ENCODE measurements around the gene PAPLN.

Gene PAPLN

GRCh38 chr14:73254247-73255004, 17.1 kb downstream of the PAPLN start:
- peaks cover 3% of the 10 kb centered on the region for H3K4me1 Mint-ChIP-seq
- CTCF ChIA-PET = no interaction called here

GRCh38 chr14:73255005-73255400, 17.7 kb downstream of the PAPLN start:
- CTCF ChIA-PET = no interaction called here
- peaks cover 10% of the 10 kb centered on the region for H3K27me3 Mint-ChIP-seq
- no peak overlapping the region for H3K27ac Mint-ChIP-seq
- H3K4me1 Mint-ChIP-seq = no peaks in the 10 kb centered on the region
- DNase-seq = no peak
- no peak overlapping the region for H3K4me3 Mint-ChIP-seq
- H3K36me3 Mint-ChIP-seq = no peaks in the 10 kb centered on the region
- H3K9me3 Mint-ChIP-seq = no peaks in the 10 kb centered on the region

More at GRCh38 chr14:73254247-73255004, 17.1 kb downstream of the PAPLN start:
- H3K4me3 Mint-ChIP-seq = no peak overlapping the region
- no peaks in the 10 kb centered on the region for H3K9me3 Mint-ChIP-seq
- no peak for DNase-seq
- no peaks in the 10 kb centered on the region for H3K36me3 Mint-ChIP-seq
- H3K27ac Mint-ChIP-seq = no peak overlapping the region
- H3K27me3 Mint-ChIP-seq = peaks cover 12% of the 10 kb centered on the region

DNA sequence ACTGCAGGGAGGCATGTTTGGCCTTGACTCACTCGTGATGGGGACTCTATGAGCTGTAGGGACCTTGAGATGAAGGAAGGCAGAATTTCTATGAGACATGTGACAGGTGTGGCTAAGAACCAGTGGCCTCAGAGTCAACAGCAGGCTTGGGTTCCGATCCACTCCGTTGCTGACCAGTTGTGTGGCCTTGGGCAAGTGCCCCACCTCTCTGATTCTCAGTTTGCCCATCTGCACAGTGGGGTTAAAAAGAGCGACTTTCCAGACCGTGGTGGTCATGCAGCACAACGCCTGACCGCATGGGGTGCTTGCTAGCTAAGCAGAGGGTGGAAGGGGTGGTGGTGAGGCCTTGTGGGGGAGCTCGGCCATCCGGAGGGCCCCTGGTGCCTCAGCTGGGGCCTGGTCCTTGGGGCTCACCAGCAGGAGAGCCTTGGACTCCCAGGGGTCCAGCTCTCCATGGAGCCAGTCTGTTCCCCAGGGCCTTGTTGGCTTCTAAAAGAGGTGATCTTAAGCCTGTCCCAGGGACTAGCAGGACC, 18.5 kb downstream of the PAPLN start:
- no peak for DNase-seq
- no peak overlapping the region for H3K27ac Mint-ChIP-seq
- no peaks in the 10 kb centered on the region for H3K9me3 Mint-ChIP-seq
- CTCF ChIA-PET = no interaction called here
- peaks cover 5% of the 10 kb centered on the region for H3K27me3 Mint-ChIP-seq
- no peaks in the 10 kb centered on the region for H3K4me1 Mint-ChIP-seq
- no peaks in the 10 kb centered on the region for H3K36me3 Mint-ChIP-seq
- no peak overlapping the region for H3K4me3 Mint-ChIP-seq

DNA sequence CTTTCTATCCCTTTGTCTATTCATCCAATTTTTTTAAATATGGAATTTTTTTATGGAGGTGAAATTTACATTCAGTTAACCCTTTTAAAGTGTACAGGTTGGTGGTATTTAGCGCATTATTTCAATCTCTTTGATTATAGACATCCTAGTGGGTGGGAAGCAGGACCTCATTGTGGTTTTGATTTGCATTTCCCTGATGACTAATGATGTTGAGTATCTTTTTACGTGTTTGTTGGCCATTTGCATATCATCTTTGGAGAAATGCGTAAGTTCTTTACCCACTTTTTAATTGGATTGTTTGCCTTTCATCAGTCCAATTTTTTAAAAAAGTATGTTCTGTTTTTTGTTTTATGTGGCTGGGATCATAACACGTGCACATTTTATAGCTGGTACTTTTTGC, 20.8 kb downstream of the PAPLN start:
- Mint-ChIP-seq H3K4me3 (no peak overlapping the region), H3K4me1 (no peaks in the 10 kb centered on the region), H3K27ac (no peak overlapping the region), H3K9me3 (no peaks in the 10 kb centered on the region), H3K27me3 (peaks cover 5% of the 10 kb centered on the region), H3K36me3 (no peaks in the 10 kb centered on the region)
- CTCF ChIA-PET = no interaction called here
- DNase-seq = no peak

- CTCF ChIA-PET = no interaction called here
- peak; percentile 12 for DNase-seq
Measured at GRCh38 chr14:73258845-73259611, 21.7 kb downstream of the PAPLN start.

GRCh38 chr14:73259837-73260236, 22.5 kb downstream of the PAPLN start:
- peak; percentile 3 for DNase-seq
- Mint-ChIP-seq H3K4me1 (no peaks in the 10 kb centered on the region), H3K4me3 (no peak overlapping the region), H3K9me3 (no peaks in the 10 kb centered on the region), H3K27me3 (peaks cover 13% of the 10 kb centered on the region), H3K36me3 (no peaks in the 10 kb centered on the region), H3K27ac (no peak overlapping the region)
- CTCF ChIA-PET = no interaction called here

More at GRCh38 chr14:73258845-73259611, 21.7 kb downstream of the PAPLN start:
- no peaks in the 10 kb centered on the region for H3K4me1 Mint-ChIP-seq
- no peak overlapping the region for H3K4me3 Mint-ChIP-seq
- H3K36me3 Mint-ChIP-seq = no peaks in the 10 kb centered on the region
- peaks cover 8% of the 10 kb centered on the region for H3K27me3 Mint-ChIP-seq
- H3K9me3 Mint-ChIP-seq = no peaks in the 10 kb centered on the region
- H3K27ac Mint-ChIP-seq = no peak overlapping the region

- Mint-ChIP-seq H3K27me3 (peaks cover 19% of the 10 kb centered on the region), H3K4me3 (no peak overlapping the region), H3K4me1 (no peaks in the 10 kb centered on the region), H3K36me3 (no peaks in the 10 kb centered on the region), H3K9me3 (no peaks in the 10 kb centered on the region), H3K27ac (no peak overlapping the region)
- CTCF ChIA-PET = no interaction called here
- peak; percentile 15 for DNase-seq
Measured at GRCh38 chr14:73260574-73260973, 23.3 kb downstream of the PAPLN start.

DNA sequence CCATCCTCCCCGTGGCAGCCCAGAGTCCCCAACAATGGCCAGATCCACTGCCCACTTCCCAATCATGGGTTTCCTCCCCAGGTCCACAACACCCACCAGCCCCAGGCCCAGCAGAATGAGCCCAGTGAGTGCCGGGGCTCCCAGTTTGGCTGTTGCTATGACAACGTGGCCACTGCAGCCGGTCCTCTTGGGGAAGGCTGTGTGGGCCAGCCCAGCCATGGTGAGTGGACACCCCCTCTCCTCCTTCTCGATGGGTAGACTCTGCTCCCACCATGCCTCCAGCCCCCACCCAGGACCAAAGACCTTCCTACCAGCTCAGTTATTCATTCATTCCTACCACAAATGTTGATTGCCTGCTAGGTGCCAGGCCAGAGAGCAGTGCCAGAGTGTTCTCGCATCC, 23.8 kb downstream of the PAPLN start:
- Mint-ChIP-seq H3K9me3 (no peaks in the 10 kb centered on the region), H3K36me3 (no peaks in the 10 kb centered on the region), H3K27ac (no peak overlapping the region), H3K4me3 (no peak overlapping the region), H3K27me3 (peaks cover 21% of the 10 kb centered on the region), H3K4me1 (no peaks in the 10 kb centered on the region)
- DNase-seq = peak; percentile 16
- CTCF ChIA-PET = no interaction called here

- no peak for DNase-seq
- H3K4me1 Mint-ChIP-seq = no peaks in the 10 kb centered on the region
- H3K27me3 Mint-ChIP-seq = peaks cover 28% of the 10 kb centered on the region
- CTCF ChIA-PET = no interaction called here
- no peak overlapping the region for H3K27ac Mint-ChIP-seq
- no peaks in the 10 kb centered on the region for H3K9me3 Mint-ChIP-seq
- no peak overlapping the region for H3K4me3 Mint-ChIP-seq
- no peaks in the 10 kb centered on the region for H3K36me3 Mint-ChIP-seq
Measured at GRCh38 chr14:73261520-73262426, 24.5 kb downstream of the PAPLN start.

DNA sequence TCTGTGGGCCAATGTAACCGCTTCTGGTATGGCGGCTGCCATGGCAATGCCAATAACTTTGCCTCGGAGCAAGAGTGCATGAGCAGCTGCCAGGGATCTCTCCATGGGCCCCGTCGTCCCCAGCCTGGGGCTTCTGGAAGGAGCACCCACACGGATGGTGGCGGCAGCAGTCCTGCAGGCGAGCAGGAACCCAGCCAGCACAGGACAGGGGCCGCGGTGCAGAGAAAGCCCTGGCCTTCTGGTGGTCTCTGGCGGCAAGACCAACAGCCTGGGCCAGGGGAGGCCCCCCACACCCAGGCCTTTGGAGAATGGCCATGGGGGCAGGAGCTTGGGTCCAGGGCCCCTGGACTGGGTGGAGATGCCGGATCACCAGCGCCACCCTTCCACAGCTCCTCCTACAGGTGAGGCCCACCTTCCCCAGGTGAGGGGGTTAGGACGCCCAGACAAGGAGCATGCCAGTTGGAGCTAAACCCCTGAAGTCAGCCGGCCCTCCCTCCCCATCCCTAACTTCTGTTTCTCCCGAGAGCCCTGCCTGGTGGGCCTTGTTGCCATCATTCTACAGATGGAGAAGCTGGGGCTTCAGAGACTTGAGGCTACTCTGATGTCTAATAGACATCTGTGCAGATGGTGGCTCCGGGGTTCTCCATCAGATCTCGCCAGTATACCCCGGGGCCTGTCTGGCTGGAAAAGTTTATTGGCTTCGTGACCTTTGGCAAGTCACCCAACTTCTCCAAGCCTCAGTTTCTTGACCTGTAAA, 25.3 kb downstream of the PAPLN start:
- CTCF ChIA-PET = interaction anchor here (0.9 kb wide), 1 partner anchor 211 kb away, joined by 3 read pairs; no protein-coding TSS in a partner anchor
- Mint-ChIP-seq H3K4me3 (no peak overlapping the region), H3K36me3 (no peaks in the 10 kb centered on the region), H3K4me1 (no peaks in the 10 kb centered on the region), H3K27me3 (peaks cover 37% of the 10 kb centered on the region), H3K27ac (no peak overlapping the region), H3K9me3 (no peaks in the 10 kb centered on the region)
- no peak for DNase-seq

DNA sequence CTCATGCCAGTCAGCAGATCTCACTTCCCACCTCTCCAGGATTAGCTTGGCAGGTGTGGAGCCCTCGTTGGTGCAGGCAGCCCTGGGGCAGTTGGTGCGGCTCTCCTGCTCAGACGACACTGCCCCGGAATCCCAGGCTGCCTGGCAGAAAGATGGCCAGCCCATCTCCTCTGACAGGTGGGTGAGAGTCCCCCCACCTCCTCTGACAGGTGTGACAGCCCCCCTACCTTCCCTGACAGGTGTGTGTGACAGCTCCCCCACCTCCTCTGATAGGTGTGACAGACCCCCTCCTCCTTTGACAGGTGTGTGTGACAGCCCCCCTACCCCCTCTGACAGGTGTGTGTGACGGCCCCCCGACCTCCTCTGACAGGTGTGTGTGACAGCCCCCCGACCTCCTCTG, 26.3 kb downstream of the PAPLN start:
- H3K9me3 Mint-ChIP-seq = no peaks in the 10 kb centered on the region
- CTCF ChIA-PET = interaction anchor here (0.9 kb wide), 1 partner anchor 210 kb away, joined by 3 read pairs; no protein-coding TSS in a partner anchor
- H3K27me3 Mint-ChIP-seq = peaks cover 44% of the 10 kb centered on the region
- DNase-seq = no peak
- no peak overlapping the region for H3K27ac Mint-ChIP-seq
- H3K36me3 Mint-ChIP-seq = no peaks in the 10 kb centered on the region
- H3K4me1 Mint-ChIP-seq = no peaks in the 10 kb centered on the region
- H3K4me3 Mint-ChIP-seq = no peak overlapping the region

GRCh38 chr14:73264080-73264884, 27.0 kb downstream of the PAPLN start:
- no peaks in the 10 kb centered on the region for H3K9me3 Mint-ChIP-seq
- H3K27me3 Mint-ChIP-seq = peaks cover 39% of the 10 kb centered on the region
- no peak for DNase-seq
- H3K36me3 Mint-ChIP-seq = no peaks in the 10 kb centered on the region
- no peak overlapping the region for H3K4me3 Mint-ChIP-seq
- H3K27ac Mint-ChIP-seq = peak overlapping the region; percentile 82
- no peaks in the 10 kb centered on the region for H3K4me1 Mint-ChIP-seq
- CTCF ChIA-PET = no interaction called here
